Fibroblast of skin of right quadriceps (primary cell): Measurements from ENCODE around the gene CNGA1.

Experiments used
- DNase-seq: peaks from one replicate; pipeline ENCODE4 v3.0.0-alpha.2; 2013

Gene CNGA1

GRCh38 chr4:48016141-48017107, at the start of gene CNGA1, which contains the start of gene NIPAL1:
Gene CNGA1 (minus strand): TSS chr4:48016681. CDS start chr4:47952689, 63,992 bp downstream.
Gene NIPAL1 (plus strand): TSS chr4:48016772. CDS start chr4:48016840, 68 bp downstream.
- peak; percentile 53 for DNase-seq

GRCh38 chr4:48065587-48066052, 49.1 kb upstream of the CNGA1 start:
- DNase-seq: no peak

- no peak for DNase-seq
Observed at GRCh38 chr4:48064349-48064748, 47.9 kb upstream of the CNGA1 start.

GRCh38 chr4:48058617-48059530, 42.4 kb upstream of the CNGA1 start:
- no peak for DNase-seq

GRCh38 chr4:48051078-48051477, 34.6 kb upstream of the CNGA1 start:
- DNase-seq: no peak

- DNase-seq: no peak
Observed at GRCh38 chr4:48049483-48049882, 33.0 kb upstream of the CNGA1 start.

- DNase-seq: no peak
Observed at GRCh38 chr4:48047896-48048295, 31.4 kb upstream of the CNGA1 start.

GRCh38 chr4:48047421-48047844, 31.0 kb upstream of the CNGA1 start:
- no peak for DNase-seq

- DNase-seq: no peak
Observed at GRCh38 chr4:48046059-48046458, 29.6 kb upstream of the CNGA1 start.

- DNase-seq: no peak
Observed at GRCh38 chr4:48044298-48044697, 27.8 kb upstream of the CNGA1 start.

- no peak for DNase-seq
Observed at GRCh38 chr4:48043504-48043903, 27.0 kb upstream of the CNGA1 start.

- DNase-seq: no peak
Observed at GRCh38 chr4:48042979-48043461, 26.5 kb upstream of the CNGA1 start.

GRCh38 chr4:48041535-48042137, 25.2 kb upstream of the CNGA1 start:
- DNase-seq: no peak

GRCh38 chr4:48039561-48039960, 23.1 kb upstream of the CNGA1 start:
- no peak for DNase-seq

- DNase-seq: no peak
Observed at GRCh38 chr4:48038666-48039065, 22.2 kb upstream of the CNGA1 start.

GRCh38 chr4:48037117-48037462, 20.6 kb upstream of the CNGA1 start:
- DNase-seq: no peak

GRCh38 chr4:48035952-48036351, 19.5 kb upstream of the CNGA1 start:
- no peak for DNase-seq

GRCh38 chr4:48033825-48034413, 17.4 kb upstream of the CNGA1 start:
- DNase-seq: no peak

- no peak for DNase-seq
Observed at GRCh38 chr4:48033412-48033811, 16.9 kb upstream of the CNGA1 start.

GRCh38 chr4:48032721-48033120, 16.2 kb upstream of the CNGA1 start:
- DNase-seq: no peak

- DNase-seq: peak; percentile 25
Observed at GRCh38 chr4:48031802-48032525, 15.5 kb upstream of the CNGA1 start.

- DNase-seq: no peak
Observed at GRCh38 chr4:48030470-48030869, 14.0 kb upstream of the CNGA1 start.
